ENCODE data around the gene CES1. TPM values are rescaled to one million over a fixed set of nuclear protein-coding genes. Genes with fewer than 3 reads are reported as not detected.
"Not testable (repeated sequence)": the region's sequence is repeated elsewhere in the genome, so short reads cannot be mapped to it uniquely, and the experiment has no call there.

Gene CES1
- total RNA-seq, 2 donors from 2014 or later, result 12.1 to 23.8 TPM

DNA sequence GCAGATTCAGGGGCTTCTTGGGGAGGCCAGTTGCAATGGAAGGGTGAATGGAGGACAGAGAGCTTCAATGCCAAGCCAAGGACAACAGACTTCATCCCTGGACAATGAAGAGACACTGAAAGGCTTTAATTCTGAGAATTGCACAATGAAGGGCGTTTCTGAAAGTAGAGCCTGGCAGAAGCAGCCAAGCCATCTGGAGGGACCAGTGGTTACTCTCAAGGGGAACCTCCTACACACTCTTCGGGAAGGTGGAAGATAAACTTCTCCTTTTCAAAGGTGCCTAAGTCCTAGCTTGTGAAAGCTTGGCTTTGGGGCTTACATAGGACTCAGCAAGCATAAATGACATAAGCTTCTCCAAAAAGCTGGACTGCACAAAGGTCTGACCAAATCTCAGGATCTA is 6.2 kb upstream of the CES1 start:
- no peak for DNase-seq (ENCODE audit: low spot score)
- Histone ChIP-seq H3K9me3 (no peaks in the 10 kb centered on the region), H3K36me3 (no peaks in the 10 kb centered on the region), H3K4me1 (peaks cover 0 to 12% of the 10 kb centered on the region in 2 donors), H3K27ac (no peak overlapping the region), H3K4me3 (no peak overlapping the region), H3K27me3 (no peaks in the 10 kb centered on the region)
- TF ChIP-seq, protein P1, sequence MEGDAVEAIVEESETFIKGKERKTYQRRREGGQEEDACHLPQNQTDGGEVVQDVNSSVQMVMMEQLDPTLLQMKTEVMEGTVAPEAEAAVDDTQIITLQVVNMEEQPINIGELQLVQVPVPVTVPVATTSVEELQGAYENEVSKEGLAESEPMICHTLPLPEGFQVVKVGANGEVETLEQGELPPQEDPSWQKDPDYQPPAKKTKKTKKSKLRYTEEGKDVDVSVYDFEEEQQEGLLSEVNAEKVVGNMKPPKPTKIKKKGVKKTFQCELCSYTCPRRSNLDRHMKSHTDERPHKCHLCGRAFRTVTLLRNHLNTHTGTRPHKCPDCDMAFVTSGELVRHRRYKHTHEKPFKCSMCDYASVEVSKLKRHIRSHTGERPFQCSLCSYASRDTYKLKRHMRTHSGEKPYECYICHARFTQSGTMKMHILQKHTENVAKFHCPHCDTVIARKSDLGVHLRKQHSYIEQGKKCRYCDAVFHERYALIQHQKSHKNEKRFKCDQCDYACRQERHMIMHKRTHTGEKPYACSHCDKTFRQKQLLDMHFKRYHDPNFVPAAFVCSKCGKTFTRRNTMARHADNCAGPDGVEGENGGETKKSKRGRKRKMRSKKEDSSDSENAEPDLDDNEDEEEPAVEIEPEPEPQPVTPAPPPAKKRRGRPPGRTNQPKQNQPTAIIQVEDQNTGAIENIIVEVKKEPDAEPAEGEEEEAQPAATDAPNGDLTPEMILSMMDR (IDR thresholded peaks at IDR 0.05), result no peak

DNA sequence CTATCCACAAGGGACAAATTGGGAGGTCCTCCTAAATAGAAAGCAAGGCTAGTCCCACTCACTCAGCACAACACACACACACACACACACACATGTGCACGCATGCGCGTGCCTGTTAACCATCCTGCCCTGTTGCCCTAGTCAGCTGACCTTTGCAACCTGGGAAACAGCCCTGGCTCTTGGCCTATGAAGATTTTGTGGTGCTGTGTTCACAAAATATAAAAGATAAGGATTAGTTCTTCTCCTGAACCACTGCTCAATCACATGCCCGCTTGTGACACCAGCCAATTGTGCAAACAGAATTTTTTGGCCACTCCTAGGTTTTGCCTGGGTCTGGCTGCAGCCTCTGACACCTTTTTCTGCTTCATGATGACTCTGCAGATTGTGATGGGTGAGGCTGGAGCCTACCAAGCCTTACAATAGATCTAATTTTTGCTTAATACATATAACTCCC is 3.3 kb upstream of the CES1 start:
- Histone ChIP-seq H3K27me3 (no peaks in the 10 kb centered on the region), H3K36me3 (no peaks in the 10 kb centered on the region), H3K9me3 (no peaks in the 10 kb centered on the region), H3K4me1 (peaks cover 0 to 24% of the 10 kb centered on the region in 2 donors), H3K4me3 (no peak overlapping the region), H3K27ac (no peak overlapping the region)
- TF ChIP-seq, protein P1 (IDR thresholded peaks at IDR 0.05), result no peak
- DNase-seq (ENCODE audit: low spot score), result peak; percentile 61

DNA sequence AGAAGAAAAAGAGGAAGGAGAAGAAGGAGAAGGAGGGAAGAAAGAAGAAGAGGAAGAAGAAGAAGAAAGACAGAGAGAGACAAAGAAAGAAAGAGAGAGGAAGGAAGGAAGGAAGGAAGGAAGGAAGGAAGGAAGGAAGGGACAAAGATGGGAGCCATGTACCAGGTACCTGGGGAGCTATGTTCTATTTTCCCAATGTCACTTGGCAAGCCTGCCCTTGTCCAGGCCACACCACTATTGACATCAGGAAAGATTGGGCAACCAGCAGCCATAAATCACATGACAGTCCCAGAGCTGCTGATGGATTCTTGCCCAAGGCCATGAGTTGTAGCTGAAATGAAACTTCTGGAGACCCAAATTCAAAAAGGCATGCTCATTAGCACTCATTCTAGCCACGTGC is 2.7 kb upstream of the CES1 start:
- no peak overlapping the region for H3K27ac ChIP-seq
- no peak overlapping the region for H3K4me3 ChIP-seq
- no peaks in the 10 kb centered on the region for H3K27me3 ChIP-seq
- peak; percentile 89 for DNase-seq (ENCODE audit: low spot score)
- peaks cover 0 to 24% of the 10 kb centered on the region in 2 donors for H3K4me1 ChIP-seq
- TF ChIP-seq, protein P1 (IDR thresholded peaks at IDR 0.05), result no peak
- no peaks in the 10 kb centered on the region for H3K36me3 ChIP-seq
- no peaks in the 10 kb centered on the region for H3K9me3 ChIP-seq

DNA sequence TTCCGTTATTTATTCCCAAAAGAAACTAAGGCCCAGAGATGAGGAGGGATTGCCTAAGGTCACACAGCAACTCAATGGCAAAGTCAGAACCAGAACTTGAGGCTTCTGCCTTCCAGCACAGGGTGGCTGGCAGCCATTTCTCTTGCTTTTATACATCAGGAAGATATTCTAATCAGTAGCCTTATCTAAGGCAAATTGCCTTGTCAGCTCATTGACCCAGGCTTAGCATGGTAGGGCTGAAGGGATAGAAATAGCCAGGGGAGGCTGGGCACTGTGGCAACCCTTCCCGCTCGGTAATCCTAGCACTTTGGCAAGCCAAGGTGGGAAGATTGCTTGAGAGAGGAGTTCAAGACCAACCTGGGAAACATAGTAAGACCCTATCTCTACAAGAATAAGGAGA is 2.3 kb upstream of the CES1 start:
- H3K27ac ChIP-seq; DNase-seq (ENCODE audit: low spot score); H3K27me3 ChIP-seq; H3K9me3 ChIP-seq; H3K4me3 ChIP-seq; H3K36me3 ChIP-seq: not testable (repeated sequence)
- H3K4me1 ChIP-seq, result peaks cover 0 to 24% of the 10 kb centered on the region in 2 donors

DNA sequence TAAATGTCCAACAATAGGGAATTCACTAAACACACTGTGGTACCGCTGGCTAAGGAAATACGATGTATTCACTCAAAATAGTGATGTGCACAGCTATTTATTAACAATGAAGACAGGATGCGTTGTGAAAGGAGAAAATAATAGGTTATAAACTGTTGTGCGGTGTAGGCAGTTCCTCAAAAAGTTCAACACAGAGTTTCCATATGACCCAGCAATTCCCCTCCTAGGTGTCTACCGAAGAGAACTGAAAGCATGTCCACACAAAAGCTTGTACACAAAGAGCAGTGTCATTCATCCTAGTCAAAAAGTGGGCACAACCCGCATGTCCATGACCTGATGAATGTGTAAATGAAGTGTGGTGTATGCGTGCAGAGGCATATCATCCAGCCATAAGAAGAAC is 1.2 kb upstream of the CES1 start:
- DNase-seq (ENCODE audit: low spot score), result no peak
- no peaks in the 10 kb centered on the region for H3K27me3 ChIP-seq
- peaks cover 0 to 24% of the 10 kb centered on the region in 2 donors for H3K4me1 ChIP-seq
- no peak overlapping the region for H3K4me3 ChIP-seq
- TF ChIP-seq, protein P1 (IDR thresholded peaks at IDR 0.05), result no peak
- no peaks in the 10 kb centered on the region for H3K36me3 ChIP-seq
- no peaks in the 10 kb centered on the region for H3K9me3 ChIP-seq
- no peak overlapping the region for H3K27ac ChIP-seq

DNA sequence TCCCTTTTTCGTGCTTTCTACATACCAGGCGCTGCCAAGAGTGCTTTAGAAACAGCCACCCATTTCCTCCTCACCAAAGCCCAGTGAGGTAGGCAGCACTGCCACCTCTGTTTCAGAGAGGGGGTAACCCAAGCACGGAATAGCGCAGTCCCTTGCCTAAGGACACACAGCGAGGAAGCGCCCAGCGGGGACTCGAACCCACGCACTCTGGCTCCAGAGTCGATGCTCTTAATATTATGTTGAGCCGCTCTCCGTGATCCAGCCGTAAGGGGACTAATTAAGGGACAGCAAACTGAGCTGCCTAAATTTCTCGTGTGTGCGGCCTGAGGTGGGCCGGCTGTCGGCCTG is 497 bp downstream of the CES1 start:
- H3K27ac ChIP-seq, result peak overlapping the region in 1 of 2 donors; percentile 43
- H3K4me3 ChIP-seq, result peak overlapping the region in 1 of 2 donors; percentile 30
- H3K27me3 ChIP-seq, result no peaks in the 10 kb centered on the region
- TF ChIP-seq, protein P1 (IDR thresholded peaks at IDR 0.05), result no peak
- H3K4me1 ChIP-seq, result peaks cover 0 to 24% of the 10 kb centered on the region in 2 donors
- H3K36me3 ChIP-seq, result no peaks in the 10 kb centered on the region
- no peaks in the 10 kb centered on the region for H3K9me3 ChIP-seq
- no peak for DNase-seq (ENCODE audit: low spot score)

All from right atrium auricular region (tissue), 2 donors.